NK-92 treated with Interleukin-12 subunit alpha and Interleukin-12 subunit beta, amount 100 ng/mL, for 24 hours (cell line): ENCODE measurements around the gene OR13D1.
"Not testable (repeated sequence)": the region's sequence is repeated elsewhere in the genome, so short reads cannot be mapped to it uniquely, and the experiment has no call there.

Experiments
- DNase-seq: peaks from one replicate; lab custom pipeline; 2025; lab: John Stamatoyannopoulos, UW

Gene OR13D1, protein sequence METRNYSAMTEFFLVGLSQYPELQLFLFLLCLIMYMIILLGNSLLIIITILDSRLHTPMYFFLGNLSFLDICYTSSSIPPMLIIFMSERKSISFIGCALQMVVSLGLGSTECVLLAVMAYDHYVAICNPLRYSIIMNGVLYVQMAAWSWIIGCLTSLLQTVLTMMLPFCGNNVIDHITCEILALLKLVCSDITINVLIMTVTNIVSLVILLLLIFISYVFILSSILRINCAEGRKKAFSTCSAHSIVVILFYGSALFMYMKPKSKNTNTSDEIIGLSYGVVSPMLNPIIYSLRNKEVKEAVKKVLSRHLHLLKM

DNA sequence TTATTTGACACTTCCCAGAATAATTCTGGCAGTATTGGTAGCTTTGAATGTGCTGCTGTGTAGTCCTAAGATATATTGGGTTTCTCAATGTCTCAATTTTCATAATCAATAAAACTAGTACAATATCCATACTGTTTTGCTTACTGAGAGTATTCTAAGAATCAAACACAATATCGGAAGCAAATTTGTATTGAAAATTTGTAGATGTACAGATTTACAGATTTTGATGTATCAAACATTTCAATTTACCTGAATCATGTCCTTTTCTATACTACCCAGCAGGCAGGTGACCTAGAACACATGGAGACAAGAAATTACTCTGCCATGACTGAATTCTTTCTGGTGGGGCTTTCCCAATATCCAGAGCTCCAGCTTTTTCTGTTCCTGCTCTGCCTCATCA is at the start of gene OR13D1:
Gene OR13D1 (plus strand): TSS at position 301 of the 400 bp plus-strand sequence. CDS start 0 bp downstream, at position 301.
- DNase-seq, result no peak

DNA sequence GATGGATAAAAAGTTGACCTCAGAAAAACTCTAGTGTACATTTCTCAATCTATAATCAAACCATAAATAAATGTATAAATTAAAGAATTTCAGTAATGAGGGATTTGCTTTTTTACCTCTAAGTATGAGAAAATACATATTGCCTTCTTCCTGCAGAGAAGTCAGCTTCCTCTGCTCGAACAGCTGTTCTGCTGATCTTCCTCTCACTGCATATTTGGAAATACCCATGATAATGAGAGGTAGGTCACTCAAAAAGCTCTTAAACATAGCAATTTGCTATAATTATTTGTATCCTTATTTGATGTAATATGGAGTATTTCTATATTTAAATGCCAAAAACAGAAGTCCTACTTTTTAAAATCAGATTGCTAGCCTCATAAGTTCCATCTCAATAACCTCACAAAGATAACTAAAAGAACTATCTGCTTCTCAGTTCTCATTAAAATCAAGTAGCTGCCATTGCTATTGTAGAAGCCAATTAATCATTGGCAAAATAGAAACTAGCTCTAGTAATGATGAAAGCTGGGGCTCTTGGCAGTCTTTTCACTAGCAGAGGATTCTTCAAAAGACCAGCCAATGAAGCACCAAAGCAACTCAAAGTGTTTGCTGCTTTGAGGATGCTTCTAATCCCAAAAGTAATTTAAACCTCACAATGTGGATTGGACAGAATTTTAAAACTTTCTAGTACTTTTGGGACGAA is 35.7 kb upstream of the OR13D1 start:
- no peak for DNase-seq

DNA sequence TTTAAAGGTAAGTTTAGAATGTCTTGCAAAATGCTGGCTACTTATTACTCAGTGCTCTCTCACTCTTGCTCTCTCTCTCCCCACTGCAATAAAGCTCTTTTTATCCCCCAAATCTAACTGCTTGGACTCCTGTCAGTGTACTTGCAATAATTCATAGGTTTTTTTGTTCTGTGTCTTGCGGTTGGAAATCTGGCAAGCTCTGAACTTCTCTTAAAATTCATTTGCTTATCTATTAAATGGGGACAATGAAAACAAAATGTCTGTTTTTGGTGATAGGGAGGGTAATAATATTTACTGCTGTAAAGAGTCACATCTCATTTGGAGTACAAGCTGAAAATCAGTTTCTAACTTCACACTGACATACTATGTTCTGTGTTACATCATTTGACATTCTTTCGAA is 18.7 kb upstream of the OR13D1 start:
- no peak for DNase-seq

DNA sequence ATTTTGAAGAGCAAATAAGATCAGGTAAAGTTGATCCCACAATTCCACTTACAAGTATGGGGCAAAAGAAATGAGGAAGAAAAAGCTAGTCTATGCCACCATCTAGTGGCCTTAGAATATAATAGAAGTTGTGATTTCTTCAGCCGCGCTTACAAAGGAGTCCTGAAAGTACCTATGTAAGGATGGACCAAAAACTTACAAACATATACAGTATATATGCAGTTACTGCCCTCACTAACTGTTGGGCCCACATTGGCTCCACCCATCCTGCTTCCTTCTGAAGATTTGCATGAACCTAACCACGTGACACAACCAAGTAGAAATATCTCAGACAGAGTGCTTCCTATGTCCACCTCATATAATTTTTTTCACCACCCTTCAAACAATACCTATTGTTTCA is 11.7 kb upstream of the OR13D1 start:
- no peak for DNase-seq

DNA sequence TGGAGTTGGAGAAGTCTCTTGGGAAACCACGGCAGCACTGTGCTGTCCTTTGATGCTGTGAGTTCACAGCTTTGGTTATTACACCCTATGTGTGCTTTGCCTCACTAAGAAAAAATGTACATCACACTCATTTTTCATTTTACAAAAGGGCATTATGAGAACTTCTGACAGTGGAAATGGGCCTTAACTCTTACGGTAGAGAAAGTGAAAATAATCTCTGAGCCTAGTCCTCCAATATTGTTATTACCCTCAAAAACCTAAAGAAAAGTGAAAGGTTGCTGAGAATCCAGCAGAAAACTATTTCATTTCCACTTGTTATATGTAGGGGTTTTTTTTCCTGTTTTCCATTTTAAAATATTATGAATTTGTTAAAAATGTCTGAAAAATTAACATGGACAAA is 8.2 kb upstream of the OR13D1 start:
- no peak for DNase-seq

DNA sequence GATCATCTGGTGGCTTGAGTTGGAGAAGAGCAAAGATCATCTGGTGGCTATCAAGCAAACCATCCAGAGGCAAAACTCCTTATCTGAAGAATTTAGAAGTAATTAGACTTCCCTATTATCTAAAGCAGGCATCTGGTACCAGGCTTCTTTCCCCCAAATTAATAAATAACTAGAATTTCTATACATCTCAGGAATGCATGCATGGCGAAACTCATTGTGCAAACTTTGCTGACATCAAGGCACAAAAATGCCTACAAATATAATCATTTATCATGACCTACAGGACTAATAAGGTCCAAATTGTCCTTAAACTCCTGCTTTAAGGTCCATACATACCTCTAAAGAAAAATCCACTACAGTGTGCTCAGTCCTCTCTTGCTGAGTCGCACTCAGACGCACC is 6.0 kb downstream of the OR13D1 start:
- no peak for DNase-seq

DNA sequence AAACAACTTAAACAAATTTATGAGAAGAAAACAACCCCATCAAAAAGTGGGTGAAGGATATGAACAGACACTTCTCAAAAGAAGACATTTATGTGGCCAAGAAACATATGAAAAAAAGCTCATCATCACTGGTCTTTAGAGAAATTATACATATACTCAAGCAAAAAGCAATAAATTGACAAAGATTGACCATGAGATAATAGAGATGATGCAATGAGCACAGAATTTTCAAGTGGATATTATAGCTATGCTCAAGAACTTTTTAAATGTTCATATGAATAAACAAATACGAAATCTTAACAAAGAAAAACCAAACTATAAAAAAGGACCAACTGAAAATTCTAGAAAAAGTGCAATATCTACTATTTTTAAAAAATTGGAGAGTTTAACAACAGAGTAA is 14.4 kb downstream of the OR13D1 start:
- DNase-seq, result not testable (repeated sequence)

DNA sequence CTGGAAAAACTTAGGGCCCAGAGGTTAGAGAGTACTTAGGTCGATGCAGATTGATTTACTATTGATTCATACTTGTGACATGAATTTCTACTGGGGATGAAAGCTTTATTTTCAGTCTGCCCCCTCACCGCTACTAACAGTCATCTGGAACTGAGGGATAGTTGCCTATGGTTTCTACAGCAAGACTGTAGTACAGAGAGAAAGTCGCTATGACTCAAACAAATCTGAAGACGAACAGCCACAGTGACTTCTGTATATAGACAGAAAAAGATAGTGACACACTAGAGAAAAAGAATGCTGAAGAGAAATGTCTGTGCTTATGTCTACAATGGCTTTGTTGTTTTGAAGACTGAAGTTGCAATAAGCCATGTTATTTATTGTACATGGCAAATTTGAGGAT is 17.3 kb downstream of the OR13D1 start:
- DNase-seq, result no peak

DNA sequence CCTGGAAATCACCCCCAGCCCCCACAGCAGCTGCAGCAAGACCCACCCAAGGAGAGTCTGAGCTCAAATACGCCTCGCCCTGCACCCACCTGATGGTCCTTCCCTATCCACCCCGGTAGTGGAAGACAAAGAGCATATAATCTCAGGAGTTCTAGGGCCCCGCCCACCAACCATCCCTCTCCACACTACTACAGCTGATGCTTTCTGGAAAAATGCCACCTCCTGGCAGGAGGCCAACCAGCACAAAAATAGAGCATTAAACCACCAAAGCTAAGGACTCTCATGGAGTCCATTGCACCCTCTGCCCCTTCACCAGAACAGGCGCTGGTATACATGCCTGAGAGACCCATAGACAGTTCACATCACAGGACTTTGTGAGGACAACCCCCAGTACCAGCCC is 30.7 kb downstream of the OR13D1 start:
- DNase-seq, result no peak

DNA sequence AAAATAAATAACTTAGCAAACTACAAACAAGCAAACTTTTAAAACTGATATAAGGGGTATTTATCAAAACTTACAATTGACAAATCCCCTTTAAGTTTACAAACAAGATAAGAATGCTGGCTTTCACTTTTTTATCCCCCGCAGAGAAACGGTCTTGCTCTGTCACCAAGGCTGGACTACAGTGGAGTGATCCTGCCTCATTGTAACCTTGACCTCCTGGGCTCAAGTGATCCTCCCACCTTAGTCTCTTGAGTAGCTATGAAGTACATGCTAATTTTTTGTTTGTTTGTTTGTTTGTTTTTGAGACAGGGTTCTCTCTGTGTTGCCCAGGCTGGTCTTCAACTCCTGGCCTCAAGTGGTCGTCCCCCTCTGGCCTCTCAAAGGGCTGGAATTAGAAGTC is 44.1 kb downstream of the OR13D1 start:
- DNase-seq, result no peak

DNA sequence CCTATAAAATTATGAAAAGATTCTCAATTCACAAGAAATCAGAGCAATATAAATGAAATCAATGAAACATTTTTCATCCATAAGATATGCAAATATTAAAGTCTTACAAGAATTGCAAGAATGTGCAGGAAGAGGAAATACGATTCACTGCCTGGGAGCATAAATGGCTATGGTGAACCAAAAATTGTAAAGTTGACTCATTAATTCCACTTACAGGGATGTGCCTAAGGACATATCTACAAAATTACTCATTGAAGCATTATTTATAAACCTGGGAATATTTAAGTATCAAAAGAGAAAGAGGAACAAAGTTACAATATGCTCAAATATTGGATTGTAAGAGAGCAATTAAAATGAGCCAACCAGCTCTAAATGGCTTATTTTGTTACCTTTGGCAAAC is 46.3 kb downstream of the OR13D1 start:
- no peak for DNase-seq

DNA sequence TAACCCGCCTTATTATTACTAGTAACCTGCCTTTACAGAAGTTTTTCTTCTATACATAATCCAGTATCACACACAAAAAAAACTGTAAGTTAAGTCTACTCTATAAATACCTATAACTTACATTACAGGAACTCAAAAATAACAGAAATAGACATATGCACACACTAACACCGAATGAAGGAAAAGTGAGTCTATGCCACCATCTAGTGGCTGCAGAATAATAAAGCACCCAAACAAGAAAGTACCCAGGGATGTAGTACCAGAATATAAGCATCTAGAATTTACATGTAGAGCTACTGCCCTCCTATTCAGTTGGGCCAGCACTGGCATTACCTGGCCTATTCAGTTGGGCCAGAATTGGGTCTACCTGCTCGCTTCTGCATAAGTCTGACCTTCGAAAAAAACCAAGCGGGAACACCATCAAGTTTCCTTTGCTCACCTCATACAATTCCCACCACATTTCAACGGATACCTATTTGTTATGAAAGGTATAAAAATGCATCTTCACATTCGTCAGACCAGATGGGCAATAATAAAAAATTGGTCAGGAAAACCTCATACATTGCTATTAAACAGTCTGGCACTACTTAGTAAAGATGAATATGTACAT is 49.2 kb downstream of the OR13D1 start:
- no peak for DNase-seq
